SK-N-SH treated with all-trans-retinoic acid at 6 μM for 48 hours (cell line): ENCODE measurements around the gene NPAS2.

Source experiments
- RARB ChIP-seq: fragments of 250-450 bp; sonication (Bioruptor Pico); IDR thresholded peaks from 2 replicates; pipeline ENCODE4 v1.8.0; 2021; ENCODE audit warnings: mild to moderate bottlenecking, moderate library complexity
- ZFP30 ChIP-seq: fragments of 450-650 bp; formaldehyde crosslinking; IDR thresholded peaks from 2 replicates; pipeline ENCODE4 v1.5.0; 2022; ENCODE audit warnings: mild to moderate bottlenecking, moderate library complexity
- ZNF565 ChIP-seq: fragments of 450-650 bp; formaldehyde crosslinking; conservative IDR thresholded peaks from 2 replicates; pipeline ENCODE4 v1.5.0; 2020; ENCODE audit warnings: low read depth, mild to moderate bottlenecking, moderate library complexity
- TF ChIP-seq, protein P1 (sequence below): fragments of 250-450 bp; sonication (Bioruptor Pico); IDR thresholded peaks from 2 replicates; pipeline ENCODE4 v1.5.1; 2020; ENCODE audit warnings: low read depth, mild to moderate bottlenecking, moderate library complexity

- TF ChIP-seq ZNF565 (CRISPR knock-in tag) (no peak), ZFP30 (CRISPR knock-in tag) (no peak), RARB (CRISPR knock-in tag) (no peak)
- TF ChIP-seq, protein P1, sequence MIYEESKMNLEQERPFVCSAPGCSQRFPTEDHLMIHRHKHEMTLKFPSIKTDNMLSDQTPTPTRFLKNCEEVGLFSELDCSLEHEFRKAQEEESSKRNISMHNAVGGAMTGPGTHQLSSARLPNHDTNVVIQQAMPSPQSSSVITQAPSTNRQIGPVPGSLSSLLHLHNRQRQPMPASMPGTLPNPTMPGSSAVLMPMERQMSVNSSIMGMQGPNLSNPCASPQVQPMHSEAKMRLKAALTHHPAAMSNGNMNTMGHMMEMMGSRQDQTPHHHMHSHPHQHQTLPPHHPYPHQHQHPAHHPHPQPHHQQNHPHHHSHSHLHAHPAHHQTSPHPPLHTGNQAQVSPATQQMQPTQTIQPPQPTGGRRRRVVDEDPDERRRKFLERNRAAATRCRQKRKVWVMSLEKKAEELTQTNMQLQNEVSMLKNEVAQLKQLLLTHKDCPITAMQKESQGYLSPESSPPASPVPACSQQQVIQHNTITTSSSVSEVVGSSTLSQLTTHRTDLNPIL (CRISPR knock-in tag): no peak
Observed at GRCh38 chr2:100977511-100977910, 157.6 kb downstream of the NPAS2 start.
